Nephron progenitor cell (in vitro differentiated cells): ENCODE measurements around the gene TIMP2.

Experiments used
- DNase-seq: peaks from one replicate; pipeline ENCODE4 v3.0.0; 2021
- H3K27ac Mint-ChIP-seq: 2 replicates; pipeline ENCODE4 v1.8.0; 2021; ENCODE audit warnings: mild to moderate bottlenecking, moderate library complexity, mixed read lengths
- H3K27me3 Mint-ChIP-seq: 2 replicates; pipeline ENCODE4 v1.8.0; 2021; ENCODE audit warnings: mild to moderate bottlenecking, low read depth, mixed read lengths; ENCODE audit not compliant: poor library complexity
- H3K36me3 Mint-ChIP-seq: 2 replicates; pipeline ENCODE4 v1.8.0; 2021; ENCODE audit warnings: low read depth, mixed read lengths
- H3K4me1 Mint-ChIP-seq: 2 replicates; pipeline ENCODE4 v1.8.0; 2021; ENCODE audit warnings: mixed read lengths
- H3K4me3 Mint-ChIP-seq: 2 replicates; pipeline ENCODE4 v1.8.0; 2021; ENCODE audit warnings: mild to moderate bottlenecking, moderate library complexity, mixed read lengths
- H3K9me3 Mint-ChIP-seq: 2 replicates; pipeline ENCODE4 v1.8.0; 2021; ENCODE audit warnings: mild to moderate bottlenecking, moderate library complexity, mixed read lengths
- CTCF ChIP-seq: fragments of 200-600 bp; sonication (generic); IDR thresholded peaks from 2 replicates; pipeline ENCODE4 v1.5.0; 2021; ENCODE audit warnings: antibody characterized with exemption

Gene TIMP2

GRCh38 chr17:78825696-78826095 lies 99.5 kb downstream of the TIMP2 start:
- Mint-ChIP-seq H3K36me3 (peaks cover 73% of the 10 kb centered on the region), H3K9me3 (no peaks in the 10 kb centered on the region), H3K4me1 (peaks cover 17% of the 10 kb centered on the region), H3K27ac (peak overlapping the region; percentile 33), H3K27me3 (no peaks in the 10 kb centered on the region), H3K4me3 (no peak overlapping the region)
- no peak for TF ChIP-seq CTCF
- no peak for DNase-seq

DNA sequence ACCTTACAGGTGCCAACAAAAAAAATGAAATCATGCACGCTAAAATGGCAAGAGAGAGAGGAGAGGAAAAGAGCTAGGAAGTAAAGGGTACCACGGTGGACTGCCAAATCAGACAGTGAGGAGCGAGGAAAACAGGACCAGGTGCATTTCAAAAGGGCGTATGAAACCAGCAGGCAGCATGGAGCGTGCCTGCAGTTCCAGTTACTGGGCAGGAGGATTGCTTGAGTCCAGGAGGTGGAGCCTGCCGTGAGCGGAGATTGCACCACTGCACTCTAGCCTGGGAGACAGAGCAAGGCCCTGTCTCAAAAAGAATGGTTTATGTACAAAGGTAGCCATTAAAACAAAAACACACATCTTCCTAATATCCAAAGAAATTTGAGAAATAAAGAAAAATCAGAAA lies 100.9 kb downstream of the TIMP2 start:
- peaks cover 76% of the 10 kb centered on the region for H3K36me3 Mint-ChIP-seq
- H3K27me3 Mint-ChIP-seq = no peaks in the 10 kb centered on the region
- H3K4me1 Mint-ChIP-seq = peaks cover 17% of the 10 kb centered on the region
- peak; percentile 20 for DNase-seq
- no peak for TF ChIP-seq CTCF
- no peaks in the 10 kb centered on the region for H3K9me3 Mint-ChIP-seq
- peak overlapping the region; percentile 9 for H3K27ac Mint-ChIP-seq
- H3K4me3 Mint-ChIP-seq = no peak overlapping the region

GRCh38 chr17:78823282-78824046 lies 101.7 kb downstream of the TIMP2 start:
- no peak overlapping the region for H3K4me3 Mint-ChIP-seq
- DNase-seq = no peak
- no peaks in the 10 kb centered on the region for H3K9me3 Mint-ChIP-seq
- H3K27me3 Mint-ChIP-seq = no peaks in the 10 kb centered on the region
- H3K27ac Mint-ChIP-seq = peak overlapping the region; percentile 93
- peaks cover 76% of the 10 kb centered on the region for H3K36me3 Mint-ChIP-seq
- peaks cover 17% of the 10 kb centered on the region for H3K4me1 Mint-ChIP-seq
- TF ChIP-seq CTCF = no peak

- peak overlapping the region; percentile 93 for H3K27ac Mint-ChIP-seq
- DNase-seq = no peak
Measured at GRCh38 chr17:78822552-78822951, 102.6 kb downstream of the TIMP2 start.

DNA sequence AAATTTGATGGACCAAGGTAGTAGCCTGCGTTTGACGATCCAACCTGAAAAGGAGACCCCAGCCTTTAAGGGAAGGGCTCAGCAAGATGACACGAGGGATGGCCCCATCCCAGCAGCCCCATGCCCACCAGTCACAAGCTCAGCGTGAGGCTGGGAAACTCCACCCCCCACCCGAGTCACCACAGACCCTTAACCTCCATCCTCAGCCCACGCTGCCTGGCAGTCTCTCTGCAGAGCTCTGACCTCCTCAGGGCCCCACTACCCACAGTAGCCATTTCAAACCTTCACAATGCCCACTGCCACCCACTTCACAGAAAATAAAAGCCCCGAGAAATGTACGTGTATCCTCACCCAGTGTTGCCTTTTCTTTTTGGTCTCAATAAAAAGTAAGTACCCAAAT lies 103.2 kb downstream of the TIMP2 start:
- H3K4me1 Mint-ChIP-seq = peaks cover 17% of the 10 kb centered on the region
- no peak for TF ChIP-seq CTCF
- H3K9me3 Mint-ChIP-seq = no peaks in the 10 kb centered on the region
- H3K27me3 Mint-ChIP-seq = no peaks in the 10 kb centered on the region
- H3K27ac Mint-ChIP-seq = no peak overlapping the region
- no peak overlapping the region for H3K4me3 Mint-ChIP-seq
- H3K36me3 Mint-ChIP-seq = peaks cover 71% of the 10 kb centered on the region
- DNase-seq = no peak

More at GRCh38 chr17:78822552-78822951, 102.6 kb downstream of the TIMP2 start:
- Mint-ChIP-seq H3K27me3 (no peaks in the 10 kb centered on the region), H3K4me3 (no peak overlapping the region), H3K9me3 (no peaks in the 10 kb centered on the region), H3K4me1 (peaks cover 17% of the 10 kb centered on the region), H3K36me3 (peaks cover 69% of the 10 kb centered on the region)
- TF ChIP-seq CTCF = no peak

DNA sequence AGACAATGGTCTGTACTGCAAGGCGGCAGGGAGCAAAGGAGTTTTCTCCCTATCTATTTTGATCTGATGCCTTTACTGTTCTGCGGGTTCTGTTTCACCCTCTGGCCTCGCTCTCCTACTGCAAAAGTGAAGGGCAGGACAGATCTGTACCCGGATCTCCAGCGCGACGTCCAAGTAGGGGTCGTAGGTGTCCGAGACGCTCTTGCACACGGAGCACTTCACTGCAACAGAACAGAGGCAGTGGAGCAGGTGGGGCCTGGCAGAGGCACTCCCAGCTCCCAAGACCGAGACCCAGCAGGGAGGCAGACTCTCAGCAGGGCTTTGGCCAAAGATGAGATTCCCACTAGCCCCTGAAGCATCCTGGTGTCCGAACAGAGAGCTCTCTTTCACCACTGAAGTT lies 104.3 kb downstream of the TIMP2 start:
- no peaks in the 10 kb centered on the region for H3K9me3 Mint-ChIP-seq
- peaks cover 17% of the 10 kb centered on the region for H3K4me1 Mint-ChIP-seq
- DNase-seq = no peak
- H3K36me3 Mint-ChIP-seq = peaks cover 74% of the 10 kb centered on the region
- no peak overlapping the region for H3K4me3 Mint-ChIP-seq
- no peak for TF ChIP-seq CTCF
- no peak overlapping the region for H3K27ac Mint-ChIP-seq
- H3K27me3 Mint-ChIP-seq = no peaks in the 10 kb centered on the region
